GM10248 (cell line): ENCODE data around the gene B4GALT5.

Source experiments
- CTCF ChIA-PET: fragments of 300-600 bp; sonication (Branson Sonifier 250); formaldehyde crosslinking; extraction: SDS; loops from one replicate; lab custom pipeline; 2021; ENCODE audit warnings: antibody characterized with exemption; lab: Yijun Ruan, JAX
- POLR2A ChIA-PET: fragments of 350-650 bp; sonication (Branson Sonifier 250); formaldehyde crosslinking; extraction: SDS; loops from one replicate; lab custom pipeline; 2020; ENCODE audit warnings: antibody characterized with exemption; lab: Yijun Ruan, JAX
- DNase-seq: peaks from one replicate; pipeline ENCODE4 v3.0.0; 2012; ENCODE audit errors: extremely low spot score
- CTCF ChIP-seq: IDR thresholded peaks from 2 replicates; pipeline ENCODE4 v1.5.1; 2012; ENCODE audit warnings: mild to moderate bottlenecking, low read depth; ENCODE audit errors: extremely low read depth, missing control alignments, control extremely low read depth

B4GALT5 gene

GRCh38 chr20:49756241-49756640, 42.6 kb upstream of the B4GALT5 start:
- no peak for DNase-seq
- CTCF ChIA-PET = no interaction called here
- POLR2A ChIA-PET = no interaction called here
- TF ChIP-seq CTCF = no peak

GRCh38 chr20:49754596-49754995, 40.9 kb upstream of the B4GALT5 start:
- TF ChIP-seq CTCF = no peak
- POLR2A ChIA-PET = no interaction called here
- CTCF ChIA-PET = interaction anchor here (1.8 kb wide), 1 partner anchor 8 kb away, joined by 6 read pairs; no protein-coding TSS in a partner anchor
- no peak for DNase-seq

GRCh38 chr20:49753133-49753532, 39.5 kb upstream of the B4GALT5 start:
- ChIA-PET POLR2A (no interaction called here), CTCF (no interaction called here)
- TF ChIP-seq CTCF = no peak
- DNase-seq = no peak

- ChIA-PET POLR2A (no interaction called here), CTCF (interaction anchor here (1.7 kb wide), 1 partner anchor 12 kb away, joined by 4 read pairs; no protein-coding TSS in a partner anchor)
- no peak for DNase-seq
- no peak for TF ChIP-seq CTCF
Measured at GRCh38 chr20:49752201-49752903, 38.7 kb upstream of the B4GALT5 start.

- CTCF ChIA-PET = interaction anchor here (0.7 to 1.8 kb wide), 7 partner anchors 11 to 142 kb away, joined by 3 to 7 read pairs (median 4); no protein-coding TSS in a partner anchor
- DNase-seq = no peak
- POLR2A ChIA-PET = interaction anchor here (0.6 to 1.0 kb wide), 2 partner anchors 25 to 52 kb away, joined by 3 to 4 read pairs; no protein-coding TSS in a partner anchor
- no peak for TF ChIP-seq CTCF
Measured at GRCh38 chr20:49751397-49751736, 37.7 kb upstream of the B4GALT5 start.

GRCh38 chr20:49750611-49751396, 37.1 kb upstream of the B4GALT5 start:
- POLR2A ChIA-PET = interaction anchor here (0.6 to 1.0 kb wide), 3 partner anchors 25 to 192 kb away, joined by 3 to 4 read pairs (median 3); no protein-coding TSS in a partner anchor
- CTCF ChIA-PET = interaction anchor here (0.7 to 1.8 kb wide), 8 partner anchors 10 to 141 kb away, joined by 3 to 7 read pairs (median 4); no protein-coding TSS in a partner anchor
- DNase-seq = peak; percentile 53
- TF ChIP-seq CTCF = no peak
